AG10803 (cell line): ENCODE data around the gene MAGEH1.
A peak's percentile ranks its signal among the peaks of the same experiment; 100 is the strongest.
"Not testable (repeated sequence)": the region's sequence is repeated elsewhere in the genome, so short reads cannot be mapped to it uniquely, and the experiment has no call there.

Experiments used
- DNase-seq: peaks from one replicate; pipeline ENCODE4 v3.0.0; 2010; ENCODE audit warnings: low read depth
- H3K4me3 ChIP-seq: 2 replicates; pipeline ENCODE4 v1.5.1; 2011; ENCODE audit warnings: mild to moderate bottlenecking, low read length, control low read depth
- TF ChIP-seq, protein P1 (sequence below): conservative IDR thresholded peaks from 2 replicates; pipeline ENCODE4 v1.5.1; 2011; ENCODE audit warnings: mild to moderate bottlenecking, low read length, control low read depth, inconsistent platforms

Gene MAGEH1, protein sequence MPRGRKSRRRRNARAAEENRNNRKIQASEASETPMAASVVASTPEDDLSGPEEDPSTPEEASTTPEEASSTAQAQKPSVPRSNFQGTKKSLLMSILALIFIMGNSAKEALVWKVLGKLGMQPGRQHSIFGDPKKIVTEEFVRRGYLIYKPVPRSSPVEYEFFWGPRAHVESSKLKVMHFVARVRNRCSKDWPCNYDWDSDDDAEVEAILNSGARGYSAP

DNA sequence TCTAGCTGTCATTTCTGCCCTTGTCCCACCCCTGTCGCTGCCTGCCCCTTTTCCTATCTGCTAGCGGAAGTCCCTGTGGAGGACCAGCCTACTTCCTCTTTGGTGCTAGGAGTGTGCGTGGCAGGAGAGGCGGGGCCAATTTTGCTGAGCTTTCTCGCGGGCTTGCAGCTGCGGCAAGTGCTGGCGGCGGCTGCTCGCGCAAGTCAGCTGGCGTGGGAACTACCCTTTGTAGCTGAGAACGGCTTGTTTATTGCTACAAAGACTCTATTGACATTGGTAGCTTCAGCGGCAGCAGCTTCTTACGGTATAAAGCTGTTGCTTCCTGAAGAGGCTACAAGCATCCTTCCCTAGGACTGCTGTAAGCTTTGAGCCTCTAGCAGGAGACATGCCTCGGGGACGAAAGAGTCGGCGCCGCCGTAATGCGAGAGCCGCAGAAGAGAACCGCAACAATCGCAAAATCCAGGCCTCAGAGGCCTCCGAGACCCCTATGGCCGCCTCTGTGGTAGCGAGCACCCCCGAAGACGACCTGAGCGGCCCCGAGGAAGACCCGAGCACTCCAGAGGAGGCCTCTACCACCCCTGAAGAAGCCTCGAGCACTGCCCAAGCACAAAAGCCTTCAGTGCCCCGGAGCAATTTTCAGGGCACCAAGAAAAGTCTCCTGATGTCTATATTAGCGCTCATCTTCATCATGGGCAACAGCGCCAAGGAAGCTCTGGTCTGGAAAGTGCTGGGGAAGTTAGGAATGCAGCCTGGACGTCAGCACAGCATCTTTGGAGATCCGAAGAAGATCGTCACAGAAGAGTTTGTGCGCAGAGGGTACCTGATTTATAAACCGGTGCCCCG, at the start of gene MAGEH1:
Gene MAGEH1 (plus strand): TSS at position 138 of the 843 bp plus-strand sequence. CDS start 248 bp downstream, at position 386.
- H3K4me3 ChIP-seq = peak within 1 kb of the TSS; percentile 77
- TF ChIP-seq, protein P1, sequence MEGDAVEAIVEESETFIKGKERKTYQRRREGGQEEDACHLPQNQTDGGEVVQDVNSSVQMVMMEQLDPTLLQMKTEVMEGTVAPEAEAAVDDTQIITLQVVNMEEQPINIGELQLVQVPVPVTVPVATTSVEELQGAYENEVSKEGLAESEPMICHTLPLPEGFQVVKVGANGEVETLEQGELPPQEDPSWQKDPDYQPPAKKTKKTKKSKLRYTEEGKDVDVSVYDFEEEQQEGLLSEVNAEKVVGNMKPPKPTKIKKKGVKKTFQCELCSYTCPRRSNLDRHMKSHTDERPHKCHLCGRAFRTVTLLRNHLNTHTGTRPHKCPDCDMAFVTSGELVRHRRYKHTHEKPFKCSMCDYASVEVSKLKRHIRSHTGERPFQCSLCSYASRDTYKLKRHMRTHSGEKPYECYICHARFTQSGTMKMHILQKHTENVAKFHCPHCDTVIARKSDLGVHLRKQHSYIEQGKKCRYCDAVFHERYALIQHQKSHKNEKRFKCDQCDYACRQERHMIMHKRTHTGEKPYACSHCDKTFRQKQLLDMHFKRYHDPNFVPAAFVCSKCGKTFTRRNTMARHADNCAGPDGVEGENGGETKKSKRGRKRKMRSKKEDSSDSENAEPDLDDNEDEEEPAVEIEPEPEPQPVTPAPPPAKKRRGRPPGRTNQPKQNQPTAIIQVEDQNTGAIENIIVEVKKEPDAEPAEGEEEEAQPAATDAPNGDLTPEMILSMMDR = no peak
- DNase-seq = peak; percentile 79

DNA sequence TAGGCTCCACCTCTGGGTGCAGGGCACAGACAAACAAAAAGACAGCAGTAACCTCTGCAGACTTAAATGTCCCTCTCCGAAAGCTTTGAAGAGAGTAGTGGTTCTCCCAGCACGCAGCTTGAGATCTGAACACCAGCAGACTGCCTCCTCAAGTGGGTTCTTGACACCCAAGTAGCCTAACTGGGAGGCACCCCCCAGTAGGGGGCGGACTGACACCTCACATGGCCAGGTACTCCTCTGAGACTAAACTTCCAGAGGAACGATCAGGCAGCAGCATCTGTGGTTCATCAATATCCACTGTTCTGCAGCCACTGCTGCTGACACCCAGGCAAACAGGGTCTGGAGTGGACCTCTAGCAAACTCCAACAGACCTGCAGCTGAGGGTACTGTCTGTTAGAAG, 24.8 kb upstream of the MAGEH1 start:
- H3K4me3 ChIP-seq, DNase-seq: not testable (repeated sequence)

DNA sequence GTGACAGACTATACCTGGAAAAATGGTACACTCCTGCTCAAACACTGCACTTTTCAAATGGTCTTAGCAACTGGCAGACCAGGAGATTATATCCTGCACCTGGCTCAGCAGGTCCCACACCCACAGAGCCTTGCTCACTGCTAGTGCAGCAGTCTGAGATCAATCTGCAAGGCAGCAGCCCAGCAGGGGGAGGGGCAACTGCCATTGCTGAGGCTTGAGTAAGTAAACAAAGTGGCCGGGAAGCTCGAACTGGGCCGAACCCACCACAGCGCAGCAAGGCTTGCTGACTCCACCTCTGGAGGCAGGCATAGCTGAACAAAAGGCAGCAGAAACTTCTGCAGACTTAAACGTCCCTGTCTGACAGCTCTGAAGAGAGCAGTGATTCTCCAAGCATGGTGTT, 8.5 kb upstream of the MAGEH1 start:
- not testable (repeated sequence) for H3K4me3 ChIP-seq, DNase-seq

DNA sequence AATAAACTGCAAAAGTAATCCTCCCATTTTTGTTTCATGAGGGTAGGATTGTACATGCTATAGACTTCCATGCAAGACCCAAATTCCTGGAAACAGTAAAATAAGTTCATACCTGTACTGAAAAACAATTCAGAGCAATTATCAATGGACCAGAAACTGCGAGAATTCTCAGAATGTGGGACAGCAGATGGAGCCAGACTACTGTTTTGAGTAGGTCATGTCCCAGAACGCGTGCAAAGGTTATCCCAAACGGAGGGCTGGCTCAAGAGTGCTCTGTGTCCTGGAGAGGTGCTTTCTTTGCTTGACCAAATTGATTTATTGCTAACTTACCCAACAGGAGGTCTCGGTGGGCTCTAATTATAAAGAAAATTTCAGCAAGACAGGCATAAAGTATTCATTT, 1.7 kb upstream of the MAGEH1 start:
- TF ChIP-seq, protein P1 = peak; percentile 32
- H3K4me3 ChIP-seq = no peak overlapping the region
- DNase-seq = peak; percentile 4

DNA sequence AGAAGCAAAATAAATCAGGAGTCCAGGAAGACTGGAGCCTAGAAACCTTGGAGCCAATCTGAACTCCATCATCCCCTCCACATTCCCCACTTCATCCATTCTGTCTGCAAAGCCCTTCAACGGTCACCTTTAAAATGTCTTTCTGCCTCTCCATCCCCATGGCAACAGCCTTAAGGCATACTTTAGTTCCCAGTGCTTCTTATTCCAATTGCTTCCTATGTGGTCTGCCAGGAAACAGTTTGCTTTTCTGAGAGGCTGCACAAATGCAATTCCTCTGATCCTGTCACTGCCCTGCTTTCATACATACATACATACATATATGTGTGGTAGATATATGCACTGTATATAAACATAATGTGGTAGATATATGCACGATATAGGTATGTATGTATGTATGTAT, 786 bp upstream of the MAGEH1 start:
- H3K4me3 ChIP-seq = peak overlapping the region; percentile 77; the same call in 1 of the 2 replicates
- TF ChIP-seq, protein P1 = no peak
- DNase-seq = no peak

DNA sequence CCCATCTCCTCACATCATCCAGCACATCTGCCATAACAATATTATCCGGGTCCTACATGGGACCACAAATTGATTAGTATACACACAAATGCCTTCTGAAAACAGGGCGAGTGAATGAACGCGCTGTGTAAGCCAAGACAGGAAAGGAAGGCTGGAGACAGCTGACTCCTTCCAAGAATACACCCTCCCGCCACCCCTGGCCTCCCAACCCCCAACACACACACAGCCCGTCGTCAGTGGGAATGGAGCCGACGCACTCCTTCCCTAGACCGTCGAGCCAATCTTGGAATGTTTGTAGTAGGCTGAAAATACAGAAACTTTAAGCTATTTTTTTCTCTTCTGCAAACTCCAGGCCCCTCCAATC, 319 bp upstream of the MAGEH1 start:
- no peak for DNase-seq
- peak overlapping the region; percentile 77 for H3K4me3 ChIP-seq

DNA sequence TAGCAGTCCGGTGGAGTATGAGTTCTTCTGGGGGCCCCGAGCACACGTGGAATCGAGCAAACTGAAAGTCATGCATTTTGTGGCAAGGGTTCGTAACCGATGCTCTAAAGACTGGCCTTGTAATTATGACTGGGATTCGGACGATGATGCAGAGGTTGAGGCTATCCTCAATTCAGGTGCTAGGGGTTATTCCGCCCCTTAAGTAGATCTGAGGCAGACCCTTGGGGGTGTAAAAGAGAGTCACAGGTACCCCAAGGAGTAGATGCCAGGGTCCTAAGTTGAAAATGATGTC, 852 bp downstream of the MAGEH1 start:
- H3K4me3 ChIP-seq = peak overlapping the region; percentile 77
- no peak for DNase-seq
- TF ChIP-seq, protein P1 = no peak

More for the DNA sequence above, 319 bp upstream of the MAGEH1 start:
- TF ChIP-seq, protein P1 = no peak

DNA sequence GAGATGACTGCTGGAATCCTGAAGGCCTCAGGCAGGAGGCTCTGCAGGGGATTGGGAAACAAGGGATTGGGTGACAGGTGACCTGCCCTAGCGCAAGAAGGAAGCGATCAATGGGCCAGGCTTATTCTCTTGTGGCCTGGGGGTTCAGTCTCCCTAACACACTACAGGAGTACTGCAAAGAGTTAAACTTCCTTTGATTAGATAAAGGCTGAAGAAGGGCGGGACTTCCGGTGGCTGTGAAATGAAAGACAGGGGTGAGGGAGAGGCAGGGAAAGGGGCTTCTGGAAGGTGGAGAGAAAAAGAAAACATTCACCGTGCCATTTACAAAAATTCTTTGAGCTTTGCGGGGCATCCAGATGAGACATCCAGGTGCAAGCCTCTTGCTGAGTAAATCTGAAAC, 3.8 kb downstream of the MAGEH1 start:
- H3K4me3 ChIP-seq, DNase-seq: not testable (repeated sequence)

DNA sequence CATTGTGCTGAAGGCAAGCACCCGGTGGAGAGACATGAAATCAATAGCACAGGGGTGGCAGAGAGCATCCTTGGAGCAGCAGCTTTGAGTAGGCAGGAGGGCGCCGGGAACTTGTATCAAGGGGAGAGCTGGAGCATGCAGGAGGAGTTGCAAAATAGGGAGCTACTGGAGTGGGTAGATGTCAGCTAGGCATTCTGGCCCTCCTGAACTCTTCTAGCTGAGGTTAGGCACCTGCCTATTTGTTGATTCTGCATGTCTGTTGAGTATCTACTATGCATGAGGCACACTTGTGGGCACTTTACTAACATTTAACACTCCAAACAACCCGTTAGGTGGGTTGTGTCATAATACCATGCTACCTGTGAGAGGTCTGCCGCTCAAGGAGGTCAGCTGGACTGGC, 7.5 kb downstream of the MAGEH1 start:
- H3K4me3 ChIP-seq, DNase-seq: not testable (repeated sequence)

DNA sequence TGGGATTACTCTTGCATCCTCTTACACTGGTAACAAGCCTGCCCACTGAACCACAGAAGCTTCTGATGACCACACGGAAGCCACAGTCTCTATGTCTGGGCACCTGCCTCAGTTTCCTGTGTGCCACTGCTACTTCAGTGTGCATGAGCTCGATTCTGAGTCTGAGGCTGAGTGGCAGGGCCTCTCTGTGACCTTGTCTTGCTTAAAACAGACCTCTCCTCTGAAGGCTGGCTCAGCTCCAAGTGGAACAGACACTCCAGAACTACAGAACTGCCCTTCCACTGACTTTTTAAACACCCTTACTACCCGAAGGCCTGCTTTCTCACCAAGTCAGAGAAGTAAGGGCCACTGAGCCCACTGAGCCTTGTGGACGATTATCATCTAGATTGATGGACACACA, 8.0 kb downstream of the MAGEH1 start:
- H3K4me3 ChIP-seq, DNase-seq: not testable (repeated sequence)

DNA sequence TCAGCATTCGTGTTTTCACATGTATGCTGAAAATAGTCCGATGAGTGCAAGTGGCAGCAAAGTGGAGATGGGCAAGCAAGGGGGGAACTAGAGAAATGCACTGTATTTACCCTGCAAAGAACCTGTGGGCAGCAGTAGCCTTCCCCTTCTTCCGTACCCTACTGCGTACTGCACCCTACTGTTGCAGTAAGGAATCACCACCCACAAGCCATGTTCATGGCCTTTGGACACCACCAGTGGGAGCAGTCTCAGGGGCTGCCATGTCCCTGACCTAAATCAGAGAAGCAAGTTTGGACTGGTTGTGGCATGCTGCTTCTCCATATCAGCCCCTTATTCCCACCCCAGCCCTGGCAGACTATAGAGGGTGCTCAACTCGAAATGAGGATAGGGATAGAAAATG, 12.1 kb downstream of the MAGEH1 start:
- DNase-seq, H3K4me3 ChIP-seq: not testable (repeated sequence)

DNA sequence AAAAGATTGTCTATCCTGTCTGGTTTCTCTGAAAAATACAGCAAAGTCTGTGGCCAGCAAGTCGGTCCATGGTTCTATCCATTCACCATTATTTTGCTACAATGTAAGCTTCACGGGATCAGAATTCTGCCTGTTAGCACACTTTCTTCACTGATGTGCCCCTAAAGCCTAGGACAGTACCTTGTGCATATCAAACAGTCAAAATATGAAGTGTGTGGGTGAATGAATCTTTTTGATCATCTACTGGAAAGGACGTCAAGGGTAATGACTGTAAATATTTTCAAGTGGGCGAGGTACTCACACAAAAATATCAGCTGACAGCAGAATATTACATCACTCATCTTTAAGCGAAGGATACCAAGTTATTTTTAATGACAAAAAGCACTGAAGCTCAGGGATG, 13.2 kb downstream of the MAGEH1 start:
- DNase-seq, H3K4me3 ChIP-seq: not testable (repeated sequence)

DNA sequence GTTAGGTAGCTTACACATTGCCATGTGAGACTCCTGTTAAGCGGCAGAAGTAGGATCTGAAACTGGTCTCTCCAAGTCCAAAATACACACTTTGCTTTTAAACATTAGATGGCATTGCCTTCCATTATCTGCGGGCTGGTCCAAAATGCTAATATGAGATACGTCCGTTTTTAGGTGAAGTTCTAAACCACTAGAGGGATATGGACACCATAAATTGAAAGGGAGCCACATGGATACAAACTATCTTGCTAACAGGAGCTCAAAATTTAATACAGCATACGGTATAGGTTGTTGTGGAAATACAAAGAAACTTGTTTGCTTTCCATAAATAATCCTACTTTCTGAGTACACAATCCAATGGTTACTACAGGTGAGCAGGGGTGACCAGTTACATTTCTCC, 13.9 kb downstream of the MAGEH1 start:
- DNase-seq, H3K4me3 ChIP-seq: not testable (repeated sequence)
